Omental fat pad (tissue), 4 donors: Measurements from ENCODE around the gene PIPOX. TPM values are rescaled to one million over a fixed set of nuclear protein-coding genes. Genes with fewer than 3 reads are reported as not detected.

ENCODE experiments used
- ATAC-seq: fragments of 150-250 bp; one replicate; pipeline ENCODE4 v1.9.1; 2016; ENCODE audit warnings: mild to moderate bottlenecking, moderate library complexity; ENCODE audit not compliant: low FRiP score
- DNase-seq: peaks from one replicate; pipeline ENCODE4 v3.0.0-alpha.2; 2019; ENCODE audit warnings: low spot score
- CTCF ChIP-seq, 3 donors: fragments of 450-650 bp; IDR thresholded peaks; one replicate each; pipeline ENCODE4 v1.5.1; 2016 to 2017; ENCODE audit warnings: antibody characterized with exemption in 3 of 3, mild to moderate bottlenecking in 3 of 3, moderate library complexity in 2 of 3
- total RNA-seq, 4 donors: library from RNA; depleted of rRNA; stranded (reverse); fragments of >200 nt; gene quantifications; one replicate each; pipeline ENCODE4 v1.1.0, GENCODE V29; 2016

PIPOX gene
- total RNA-seq, 4 donors from 2014 or later = 0.82 to 4.9 (median 1.6) TPM

DNA sequence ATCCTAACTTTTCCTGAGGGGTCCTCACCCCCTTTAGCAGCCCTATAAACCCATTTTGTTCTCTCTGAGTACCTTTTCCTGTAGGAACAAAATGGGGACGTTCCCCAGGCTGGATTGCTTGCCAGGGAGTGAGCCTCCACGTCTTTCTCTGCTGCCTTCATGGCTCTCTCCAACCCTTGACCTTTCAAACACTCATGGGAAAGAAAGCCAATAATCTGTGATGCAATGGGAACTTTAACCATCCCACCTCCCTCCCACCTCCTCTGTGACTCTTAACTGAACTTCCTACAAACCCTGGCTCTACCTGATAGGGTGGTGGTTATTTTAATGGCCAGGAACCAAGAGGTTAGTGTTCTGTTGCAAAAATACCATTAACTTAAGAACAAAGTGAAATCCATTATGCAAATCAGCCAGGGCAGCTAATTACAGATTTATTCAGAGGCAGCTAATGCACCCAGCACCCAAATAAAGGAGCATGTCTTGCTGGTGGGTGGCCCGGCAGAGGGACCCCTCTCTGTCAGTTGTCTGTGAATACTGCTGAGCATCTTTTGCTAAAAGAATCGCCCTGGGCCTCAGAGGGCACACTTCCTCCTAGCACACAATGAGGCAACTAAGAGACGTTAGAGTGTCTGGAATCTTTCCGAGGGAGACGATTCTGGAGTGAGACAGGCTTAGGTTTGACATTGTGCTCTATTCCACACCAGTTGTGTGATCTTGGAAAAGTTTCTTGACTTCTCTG is 3.0 kb downstream of the PIPOX start:
- TF ChIP-seq CTCF (IDR thresholded peaks at IDR 0.05) = no peak
- no peak for DNase-seq
- ATAC-seq = peak; percentile 54

DNA sequence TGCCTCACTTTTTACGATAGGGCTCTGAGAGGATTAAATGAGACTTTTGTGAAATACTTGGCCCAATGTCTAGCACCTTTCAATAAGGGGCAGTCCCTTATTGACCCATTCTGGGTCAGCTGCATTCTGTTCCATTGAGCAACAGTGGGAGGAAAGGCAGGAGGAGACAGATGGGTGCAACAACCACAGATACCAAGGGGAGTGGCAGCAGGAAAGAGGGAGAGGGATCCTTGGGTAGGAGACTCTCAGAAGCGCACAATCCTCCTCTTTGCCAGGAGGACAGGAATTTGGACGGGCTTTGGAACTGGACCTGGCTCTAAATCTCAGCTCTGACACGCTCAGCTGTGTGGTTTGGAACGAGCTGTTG is 3.5 kb downstream of the PIPOX start:
- no peak for TF ChIP-seq CTCF (IDR thresholded peaks at IDR 0.05)
- DNase-seq = no peak
- ATAC-seq = peak; percentile 63

GRCh38 chr17:29048440-29049368 is 5.8 kb downstream of the PIPOX start:
- ATAC-seq (peak; percentile 43), DNase-seq (no peak)
- no peak for TF ChIP-seq CTCF (IDR thresholded peaks at IDR 0.05)

GRCh38 chr17:29049541-29050145 is 6.7 kb downstream of the PIPOX start:
- DNase-seq (no peak), ATAC-seq (no peak)
- TF ChIP-seq CTCF (IDR thresholded peaks at IDR 0.05) = no peak

DNA sequence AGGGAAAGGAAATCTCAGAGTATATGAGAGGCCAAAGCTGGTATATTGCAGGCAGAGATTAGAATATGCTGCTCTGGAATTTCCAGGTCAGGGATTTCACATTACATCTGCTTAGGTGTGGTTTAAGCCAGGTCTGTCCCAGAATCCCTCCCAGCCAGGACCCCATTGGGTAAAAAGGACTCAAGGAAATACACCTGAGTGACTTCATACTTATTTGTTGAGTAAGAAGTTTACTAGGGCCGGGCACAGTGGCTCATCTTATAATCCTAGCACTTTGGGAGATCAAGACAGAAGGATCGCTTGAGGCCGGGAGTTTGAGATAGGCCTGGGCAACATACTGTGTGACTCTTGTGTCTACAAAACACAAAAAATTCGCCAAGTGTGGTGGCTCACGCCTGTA is 7.2 kb downstream of the PIPOX start:
- no peak for ATAC-seq
- TF ChIP-seq CTCF (IDR thresholded peaks at IDR 0.05) = no peak

DNA sequence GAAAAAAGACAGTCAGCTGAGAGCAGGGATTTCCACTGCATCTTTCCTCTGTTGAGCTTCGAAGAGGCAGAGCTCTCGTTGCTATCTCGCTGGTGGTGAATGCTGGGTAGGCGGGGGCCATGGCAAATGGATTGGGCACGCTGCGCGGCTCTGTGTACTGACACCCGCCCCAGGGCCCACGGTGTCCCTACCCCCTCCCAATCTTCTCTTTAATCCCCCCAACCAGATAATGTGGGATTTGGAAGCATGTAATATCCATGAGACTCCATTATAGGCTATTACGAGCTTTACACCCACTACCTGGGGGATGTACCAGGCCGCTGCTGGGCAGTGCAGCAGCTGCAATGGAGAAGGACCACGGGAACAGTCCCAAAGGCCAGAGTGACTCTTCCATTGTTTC is 8.3 kb downstream of the PIPOX start:
- no peak for DNase-seq
- no peak for ATAC-seq
- TF ChIP-seq CTCF (IDR thresholded peaks at IDR 0.05) = no peak

More for the DNA sequence above, 7.2 kb downstream of the PIPOX start:
- DNase-seq = no peak
